Mesodermal cell (in vitro differentiated cells): ENCODE data around the gene PRKCG. TPM values are rescaled to one million over a fixed set of nuclear protein-coding genes. Genes with fewer than 3 reads are reported as not detected.
A peak's percentile ranks its signal among the peaks of the same experiment; 100 is the strongest.
"Not testable (repeated sequence)": the region's sequence is repeated elsewhere in the genome, so short reads cannot be mapped to it uniquely, and the experiment has no call there.

Source experiments
- H3K27ac ChIP-seq: 2 replicates; pipeline ENCODE4 v1.7.0; 2013; ENCODE audit warnings: mild to moderate bottlenecking, low read depth, low read length, moderate library complexity; ENCODE audit not compliant: severe bottlenecking
- H3K36me3 ChIP-seq: 2 replicates; pipeline ENCODE4 v1.7.1; 2013; ENCODE audit warnings: mild to moderate bottlenecking, low read length, moderate library complexity; ENCODE audit not compliant: control insufficient read depth, insufficient read depth
- H3K4me1 ChIP-seq: one replicate; pipeline ENCODE4 v1.7.1; 2013; ENCODE audit warnings: mild to moderate bottlenecking, low read length; ENCODE audit not compliant: insufficient read depth, control insufficient read depth, poor library complexity, severe bottlenecking
- H3K4me3 ChIP-seq: 2 replicates; pipeline ENCODE4 v1.7.0; 2013; ENCODE audit warnings: low read length, control low read depth, mild to moderate bottlenecking; ENCODE audit not compliant: insufficient read depth, poor library complexity, severe bottlenecking; ENCODE audit errors: extremely low read depth
- H3K9me3 ChIP-seq: 2 replicates; pipeline ENCODE4 v1.7.1; 2013; ENCODE audit warnings: mild to moderate bottlenecking, low read length, moderate library complexity; ENCODE audit not compliant: control insufficient read depth
- WGBS, 2 experiments: methylation state at CpG; one replicate each; pipeline ENCODE4 v1.1.5; 2013; ENCODE audit warnings: missing lambda C conversion rate in 2 of 2; ENCODE audit not compliant: insufficient coverage in 2 of 2; 5-methylcytosine and 5-hydroxymethylcytosine counted together
- polyA plus RNA-seq, 2 experiments: library from polyadenylated mRNA; stranded (reverse); fragments of 50-300 nt; gene quantifications; one replicate each; pipeline ENCODE4 v1.2.3, GENCODE V29; 2013

The PRKCG gene
- polyA plus RNA-seq (2013, experiment 1 of 2), result 1.5 TPM
- 0.71 TPM for polyA plus RNA-seq (2013, experiment 2 of 2)

DNA sequence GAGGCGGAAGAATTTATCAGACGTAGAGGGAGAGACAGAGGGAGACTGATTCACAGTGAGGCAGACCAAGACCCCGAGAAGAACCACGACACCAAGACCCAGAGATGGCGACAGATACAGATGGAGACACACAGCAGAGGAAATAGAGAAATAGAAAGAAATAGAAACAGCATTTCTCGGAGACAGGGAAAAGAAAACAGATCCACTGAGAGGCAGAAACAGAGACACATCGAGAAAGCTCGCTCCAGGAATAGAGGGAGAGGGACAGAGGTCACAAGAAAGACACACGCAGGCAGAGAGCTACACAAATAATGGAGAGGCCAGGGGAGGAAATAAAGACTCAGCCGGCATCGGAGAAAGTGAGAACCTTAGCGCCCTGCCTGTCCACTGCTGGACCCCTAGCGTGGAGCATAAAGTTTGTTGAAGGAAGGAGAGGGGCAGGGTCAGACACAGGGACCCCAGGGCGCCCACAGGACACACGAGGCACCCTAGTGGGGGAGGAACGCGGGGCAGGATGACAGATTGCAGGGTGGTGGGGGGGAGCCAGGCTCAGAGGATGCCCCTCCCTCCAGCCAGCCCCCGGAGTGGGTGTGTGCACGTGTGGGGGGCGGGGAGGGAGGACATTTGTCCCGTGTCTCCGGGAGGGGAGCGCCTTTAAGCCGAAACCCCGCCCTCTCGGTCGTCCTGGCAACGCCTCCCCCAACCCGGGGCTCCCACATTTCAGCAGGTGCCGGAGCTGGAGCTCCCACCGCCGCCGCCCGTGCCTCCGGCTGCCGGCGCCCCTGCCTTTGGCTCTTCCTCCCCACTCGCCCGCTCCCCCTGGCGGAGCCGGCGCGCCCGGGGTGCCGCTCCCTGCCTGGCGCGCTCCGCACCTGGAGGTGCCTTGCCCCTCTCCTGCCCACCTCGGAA is at the start of gene PRKCG:
Gene PRKCG (plus strand): TSS at position 716 of the 909 bp plus-strand sequence. CDS start 298 bp downstream, outside the sequence.
- 1 to 2% methylated on average over 38 to 39 of the region's 49 CpGs for WGBS, 2 experiments
- Histone ChIP-seq H3K9me3 (no peaks in the 10 kb centered on the region), H3K27ac (no peak within 1 kb of the TSS), H3K4me1 (peaks cover 13% of the 10 kb centered on the region), H3K36me3 (no peaks in the 10 kb centered on the region), H3K4me3 (peak within 1 kb of the TSS; percentile 39)

DNA sequence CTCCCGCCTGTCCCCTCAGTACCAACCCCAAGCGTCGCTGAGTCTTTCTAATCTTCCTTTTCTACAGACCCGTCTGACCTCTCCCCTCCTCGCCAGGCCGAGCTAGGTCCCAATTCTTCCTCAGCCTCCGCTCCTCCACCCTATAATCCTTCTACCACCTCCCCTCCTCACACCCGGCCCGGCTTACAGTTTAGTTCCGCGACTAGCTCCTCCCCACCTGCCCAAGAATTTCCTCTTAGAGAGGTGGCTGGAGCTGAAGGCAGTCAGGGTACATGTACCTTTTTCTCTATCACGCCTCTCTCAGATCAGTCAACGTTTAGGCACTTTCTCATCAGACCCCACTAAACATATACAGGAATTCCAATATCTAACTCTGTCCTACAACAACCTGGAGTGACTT is 49.1 kb upstream of the PRKCG start:
- H3K27ac ChIP-seq, H3K36me3 ChIP-seq, H3K4me1 ChIP-seq, H3K4me3 ChIP-seq, H3K9me3 ChIP-seq: not testable (repeated sequence)
- 4 to 13% methylated on average over 2 to 10 of the region's 13 CpGs for WGBS, 2 experiments

DNA sequence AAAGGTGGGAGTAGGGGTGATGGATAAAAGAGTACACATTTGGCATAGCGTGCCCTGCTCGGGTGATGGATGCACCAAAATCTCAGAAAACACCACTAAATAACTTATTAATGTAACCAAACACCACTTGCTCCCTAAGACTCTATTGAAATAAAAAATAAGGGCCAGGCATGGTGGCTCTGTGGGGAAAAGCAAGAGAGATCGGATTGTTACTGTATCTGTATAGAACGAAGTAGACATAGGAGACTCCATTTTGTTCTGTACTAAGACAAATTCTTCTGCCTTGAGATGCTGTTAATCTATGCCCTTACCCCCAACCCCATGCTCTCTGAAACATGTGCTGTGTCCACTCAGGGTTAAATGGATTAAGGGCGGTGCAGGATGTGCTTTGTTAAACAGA is 43.6 kb upstream of the PRKCG start:
- not testable (repeated sequence) for H3K36me3 ChIP-seq, H3K4me1 ChIP-seq, H3K27ac ChIP-seq, H3K9me3 ChIP-seq, H3K4me3 ChIP-seq
- WGBS, 2 experiments, result 80% methylated on average over 2 of the region's 5 CpGs; no CpG with 5 or more reads in 1 of the 2 experiments

DNA sequence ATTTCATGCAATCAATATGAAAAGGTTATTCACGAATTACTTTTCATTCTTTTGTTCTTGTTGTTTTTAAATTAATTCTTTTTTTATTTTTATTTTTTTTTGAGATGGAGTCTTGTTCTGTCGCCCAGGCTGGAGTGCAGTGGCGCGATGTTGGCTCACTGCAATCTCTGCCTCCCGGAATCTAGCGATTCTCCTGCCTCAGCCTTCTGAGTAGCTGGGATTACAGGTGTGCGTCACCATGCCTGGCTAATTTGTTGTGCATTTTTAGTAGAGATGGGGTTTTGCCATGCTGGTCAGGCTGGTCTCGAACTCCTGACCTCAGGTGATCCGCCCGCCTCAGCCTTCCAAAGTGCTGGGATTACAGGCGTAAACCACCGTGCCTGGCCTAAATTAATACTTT is 41.8 kb upstream of the PRKCG start:
- WGBS, 2 experiments, result 93 to 96% methylated on average over 5 of the region's 12 CpGs
- not testable (repeated sequence) for H3K36me3 ChIP-seq

DNA sequence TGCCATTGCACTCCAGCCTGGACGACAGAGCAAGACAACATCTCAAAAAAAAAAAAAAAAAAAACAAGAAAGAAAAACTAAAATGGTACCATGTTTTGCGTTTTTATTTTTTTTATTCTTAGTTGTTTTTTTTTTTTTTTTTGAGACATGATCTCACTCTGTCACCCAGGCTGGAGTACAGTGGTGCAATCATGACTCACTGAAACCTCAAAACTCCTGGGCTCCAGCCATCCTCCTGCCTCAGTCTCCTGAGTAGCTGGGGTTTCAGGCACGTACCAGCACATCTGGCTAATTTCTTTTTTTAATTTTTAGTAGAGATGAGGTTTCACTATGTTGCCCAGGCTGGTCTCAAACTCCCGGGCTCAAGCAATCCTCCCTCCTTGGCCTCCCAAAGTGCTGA is 41.1 kb upstream of the PRKCG start:
- H3K9me3 ChIP-seq, result not testable (repeated sequence)
- WGBS, 2 experiments, result 100% methylated on average over 1 of the region's 4 CpGs; no CpG with 5 or more reads in 1 of the 2 experiments

More for the DNA sequence above, 41.8 kb upstream of the PRKCG start:
- not testable (repeated sequence) for H3K27ac ChIP-seq, H3K4me3 ChIP-seq, H3K9me3 ChIP-seq, H3K4me1 ChIP-seq

DNA sequence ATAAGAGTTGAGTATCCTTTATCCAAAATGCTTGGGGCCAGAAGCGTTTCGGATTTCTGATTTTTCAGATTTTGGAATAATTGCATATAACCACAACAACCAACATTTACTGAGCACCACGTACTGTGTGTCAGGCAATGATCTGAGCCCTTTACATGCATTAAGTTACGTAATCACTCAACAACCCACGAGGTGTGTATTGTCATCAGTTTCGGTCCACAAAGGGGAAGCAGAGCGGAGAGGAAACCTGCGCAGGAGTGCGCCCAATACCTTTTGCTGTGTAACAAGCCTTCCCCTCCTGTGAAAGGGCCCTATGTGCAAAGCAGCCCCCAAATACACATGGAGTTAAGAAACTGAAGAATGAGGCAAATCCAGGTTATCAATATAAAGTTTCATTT is 37.1 kb upstream of the PRKCG start:
- no peak overlapping the region for H3K4me3 ChIP-seq
- H3K9me3 ChIP-seq, result no peaks in the 10 kb centered on the region
- no peak overlapping the region for H3K27ac ChIP-seq
- H3K4me1 ChIP-seq, result peaks cover 3% of the 10 kb centered on the region
- WGBS, 2 experiments, result 97 to 99% methylated on average over 4 to 8 of the region's 9 CpGs
- no peaks in the 10 kb centered on the region for H3K36me3 ChIP-seq

More for the DNA sequence above, 41.1 kb upstream of the PRKCG start:
- not testable (repeated sequence) for H3K4me3 ChIP-seq, H3K36me3 ChIP-seq, H3K27ac ChIP-seq, H3K4me1 ChIP-seq

DNA sequence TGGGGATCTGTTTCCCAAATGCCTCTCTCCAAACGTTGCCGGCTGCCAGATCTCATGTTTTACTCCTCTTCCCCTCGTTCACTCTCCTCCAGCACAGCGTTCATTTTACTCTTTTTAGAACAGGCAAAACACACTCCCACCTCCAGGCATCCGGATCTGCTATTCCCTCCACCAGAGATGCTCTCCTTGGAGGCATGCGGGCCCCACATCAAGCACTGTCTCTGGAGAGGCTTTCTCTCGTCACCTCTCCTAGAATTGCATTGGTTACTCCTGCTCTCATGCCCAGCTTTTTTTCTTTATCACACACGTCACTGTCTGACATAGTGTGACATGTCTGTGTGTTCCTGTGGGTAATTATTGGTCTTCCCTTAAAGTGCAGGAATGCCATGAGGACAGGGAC is 34.4 kb upstream of the PRKCG start:
- Histone ChIP-seq H3K4me3 (no peak overlapping the region), H3K9me3 (no peaks in the 10 kb centered on the region), H3K36me3 (no peaks in the 10 kb centered on the region), H3K4me1 (no peaks in the 10 kb centered on the region), H3K27ac (no peak overlapping the region)
- 85 to 87% methylated on average over 6 of the region's 8 CpGs for WGBS, 2 experiments

DNA sequence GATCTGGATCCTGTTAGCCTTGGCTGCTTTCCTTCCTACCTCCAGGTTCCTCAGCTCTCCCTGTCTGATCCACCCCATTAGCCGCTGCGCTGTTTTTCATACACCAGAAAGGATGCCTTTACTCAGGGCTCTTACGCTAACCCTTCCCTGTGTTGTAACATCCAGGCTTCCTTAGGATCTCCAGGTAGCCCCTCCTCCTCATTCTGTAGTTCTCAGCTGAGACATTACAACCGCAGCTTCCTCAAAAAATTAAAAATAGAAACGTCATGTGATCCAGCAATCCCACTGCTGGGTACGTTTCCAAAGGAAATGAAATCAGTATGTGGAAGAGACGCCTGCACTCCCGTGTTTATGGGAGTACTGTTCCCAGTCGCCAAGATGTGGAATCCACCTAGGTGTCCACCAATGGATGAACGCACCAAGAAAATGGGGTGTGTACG is 32.7 kb upstream of the PRKCG start:
- Histone ChIP-seq H3K4me3 (no peak overlapping the region), H3K4me1 (no peaks in the 10 kb centered on the region)
- 93 to 96% methylated on average over 11 of the region's 11 CpGs for WGBS, 2 experiments

DNA sequence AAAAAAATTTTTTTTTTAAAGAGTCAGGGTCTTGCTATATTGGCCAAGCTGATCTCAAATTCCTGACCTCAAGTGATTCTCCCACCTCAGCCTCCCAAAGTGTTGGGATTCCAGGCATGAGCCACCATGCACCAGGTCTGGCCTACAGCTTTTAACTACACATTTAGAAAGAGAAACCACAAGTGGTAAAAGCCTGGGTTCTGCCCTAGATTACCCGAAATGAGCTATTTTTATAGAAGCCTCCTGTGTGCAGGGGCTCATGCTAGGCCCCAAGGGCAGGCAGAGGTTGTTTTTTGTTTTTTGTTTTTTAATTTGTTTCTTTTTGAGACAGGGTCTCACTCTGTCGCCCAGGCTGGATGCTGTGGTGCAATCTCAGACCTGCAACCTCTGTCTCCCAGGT is 28.3 kb upstream of the PRKCG start:
- H3K9me3 ChIP-seq, result no peaks in the 10 kb centered on the region
- H3K4me3 ChIP-seq, result no peak overlapping the region
- no peaks in the 10 kb centered on the region for H3K36me3 ChIP-seq
- H3K27ac ChIP-seq, result no peak overlapping the region
- H3K4me1 ChIP-seq, result no peaks in the 10 kb centered on the region
- 92 to 94% methylated on average over 2 of the region's 2 CpGs for WGBS, 2 experiments

More for the DNA sequence above, 32.7 kb upstream of the PRKCG start:
- Histone ChIP-seq H3K36me3 (no peaks in the 10 kb centered on the region), H3K9me3 (no peaks in the 10 kb centered on the region), H3K27ac (no peak overlapping the region)

DNA sequence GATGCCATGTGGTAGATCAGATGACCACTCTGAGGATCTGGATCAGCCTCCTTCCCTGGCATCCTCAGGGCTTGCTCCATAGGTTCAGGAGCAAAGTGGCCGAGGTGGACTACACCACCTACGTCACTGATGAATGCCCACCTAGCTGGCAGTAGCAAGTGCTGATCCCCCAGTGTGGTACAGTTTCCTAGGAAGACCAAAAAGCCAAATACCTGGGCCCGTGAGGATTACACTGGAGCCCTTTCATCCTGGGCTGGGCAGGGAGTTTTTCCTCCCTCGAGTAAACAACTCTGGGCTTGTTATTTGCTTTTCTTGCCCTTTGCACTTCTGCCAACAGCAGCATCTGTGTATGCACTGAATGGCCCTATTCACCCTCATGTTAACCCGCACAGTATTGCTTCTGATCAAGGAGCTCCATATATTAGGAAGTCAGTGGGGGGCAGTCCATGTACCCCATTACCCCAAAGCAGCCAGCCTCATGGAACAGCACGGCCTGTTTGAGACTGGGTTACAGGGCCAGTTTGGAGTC is 17.6 kb upstream of the PRKCG start:
- H3K4me3 ChIP-seq, result no peak overlapping the region
- 92 to 99% methylated on average over 5 of the region's 6 CpGs for WGBS, 2 experiments
- H3K4me1 ChIP-seq, result peaks cover 11% of the 10 kb centered on the region
- no peaks in the 10 kb centered on the region for H3K9me3 ChIP-seq
- H3K36me3 ChIP-seq, result no peaks in the 10 kb centered on the region
- H3K27ac ChIP-seq, result no peak overlapping the region

DNA sequence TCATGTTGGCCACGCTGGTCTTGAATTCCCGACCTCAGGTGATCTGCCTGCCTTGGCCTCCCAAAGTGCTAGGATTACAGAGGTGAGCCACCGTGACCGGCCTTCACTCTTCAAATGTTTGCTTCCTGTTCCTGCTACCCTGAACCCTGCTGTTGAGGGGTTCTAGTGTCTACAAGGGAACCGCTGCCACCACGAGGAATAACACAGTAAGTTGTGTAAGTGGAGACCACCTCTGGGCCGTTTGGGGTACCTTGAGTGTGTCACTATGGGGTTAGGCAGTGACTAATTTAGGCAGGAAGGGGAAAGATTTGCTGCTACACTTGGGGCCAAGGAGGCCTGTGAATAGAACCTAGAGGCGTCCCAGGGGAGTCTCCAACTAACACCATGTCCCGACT is 16.5 kb upstream of the PRKCG start:
- H3K9me3 ChIP-seq, result no peaks in the 10 kb centered on the region
- H3K4me3 ChIP-seq, result peak overlapping the region; percentile 41
- H3K36me3 ChIP-seq, result peaks cover 2% of the 10 kb centered on the region
- H3K27ac ChIP-seq, result peak overlapping the region; percentile 100
- WGBS, 2 experiments, result 63 to 69% methylated on average over 6 to 8 of the region's 9 CpGs
- peaks cover 11% of the 10 kb centered on the region for H3K4me1 ChIP-seq
